Esophagus (tissue), 2 donors: ENCODE measurements around the gene SCN3B. TPM values are rescaled to one million over a fixed set of nuclear protein-coding genes. Genes with fewer than 3 reads are reported as not detected.

Source experiments
- H3K27ac ChIP-seq, 2 donors: one replicate each; pipeline ENCODE4 v1.5.1; 2013; ENCODE audit warnings: low read depth in 2 of 2, mild to moderate bottlenecking in 2 of 2, inconsistent platforms in 1 of 2, low read length in 1 of 2, moderate library complexity in 1 of 2
- H3K27me3 ChIP-seq, 2 donors: one replicate each; pipeline ENCODE4 v1.6.1; 2013; ENCODE audit warnings: low read length in 2 of 2, control low read depth in 1 of 2, mild to moderate bottlenecking in 1 of 2; ENCODE audit not compliant: insufficient read depth in 2 of 2, control insufficient read depth in 1 of 2
- H3K36me3 ChIP-seq, 2 donors: one replicate each; pipeline ENCODE4 v1.6.1; 2013; ENCODE audit warnings: low read length in 1 of 2; ENCODE audit not compliant: control insufficient read depth in 2 of 2, insufficient read depth in 2 of 2
- H3K4me1 ChIP-seq, 2 donors: one replicate each; pipeline ENCODE4 v1.6.1; 2013; ENCODE audit warnings: low read length in 1 of 2; ENCODE audit not compliant: control insufficient read depth in 2 of 2, insufficient read depth in 2 of 2
- H3K4me3 ChIP-seq, 2 donors: one replicate each; pipeline ENCODE4 v1.5.1; 2013; ENCODE audit warnings: low read length in 2 of 2, mild to moderate bottlenecking in 2 of 2, low read depth in 1 of 2, moderate library complexity in 1 of 2
- H3K9me3 ChIP-seq, 2 donors: one replicate each; pipeline ENCODE4 v1.6.1; 2013; ENCODE audit warnings: mild to moderate bottlenecking in 2 of 2, low read depth in 1 of 2, low read length in 1 of 2, moderate library complexity in 1 of 2; ENCODE audit not compliant: control insufficient read depth in 2 of 2, insufficient read depth in 1 of 2
- WGBS, 2 donors: extraction: QIAGEN DNeasy Blood & Tissue Kit; methylation state at CpG; one replicate each; pipeline ENCODE4 v1.1.7; 2013; 5-methylcytosine and 5-hydroxymethylcytosine counted together
- polyA plus RNA-seq, 2 donors: library from polyadenylated mRNA; stranded (reverse); fragments of 200-250 nt; gene quantifications; one replicate each; pipeline ENCODE4 v1.2.3, GENCODE V29; 2013
- donor health status: healthy with polysubstance abuse.
- donor health status: Bipolar disorder and iron deficiency.

The SCN3B gene, protein sequence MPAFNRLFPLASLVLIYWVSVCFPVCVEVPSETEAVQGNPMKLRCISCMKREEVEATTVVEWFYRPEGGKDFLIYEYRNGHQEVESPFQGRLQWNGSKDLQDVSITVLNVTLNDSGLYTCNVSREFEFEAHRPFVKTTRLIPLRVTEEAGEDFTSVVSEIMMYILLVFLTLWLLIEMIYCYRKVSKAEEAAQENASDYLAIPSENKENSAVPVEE
- polyA plus RNA-seq = under 1 TPM; 0.16 to 0.29 TPM

DNA sequence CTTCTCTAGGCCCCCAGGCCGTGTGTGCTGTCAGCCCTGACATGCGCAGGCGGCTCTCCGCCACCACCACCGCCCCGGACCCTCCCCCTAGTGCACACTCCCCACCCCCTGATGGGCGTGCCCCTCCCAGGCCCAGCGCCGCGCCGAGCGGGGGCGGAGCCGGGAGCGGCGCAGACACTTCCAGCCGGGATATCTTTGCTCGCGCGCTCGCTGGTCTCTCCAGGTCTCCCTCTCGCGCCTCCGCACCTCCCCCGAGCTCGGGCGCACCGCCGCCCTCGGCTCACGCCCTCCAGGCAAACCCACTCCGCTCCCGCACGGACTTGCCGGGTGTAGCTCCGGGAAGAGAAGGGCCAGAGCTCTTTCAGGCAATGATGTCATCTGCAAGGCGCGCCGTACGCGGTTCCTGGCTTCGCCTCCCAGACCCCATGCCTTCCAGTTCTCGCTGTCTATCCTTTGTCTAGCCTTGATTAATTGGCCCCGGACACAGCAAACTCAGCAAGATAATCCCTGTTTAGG lies at the start of gene SCN3B:
Gene SCN3B, minus strand, starts transcription at position 59 of the 516 bp plus-strand sequence. CDS start 823 bp downstream, outside the sequence.
- Histone ChIP-seq H3K36me3 (no peaks in the 10 kb centered on the region), H3K27ac (peak within 1 kb of the TSS in 1 of 2 donors; percentile 27), H3K4me3 (peak within 1 kb of the TSS; percentile 54 to 55), H3K9me3 (no peaks in the 10 kb centered on the region), H3K4me1 (peaks cover 8 to 10% of the 10 kb centered on the region in 2 donors), H3K27me3 (peaks cover 0 to 12% of the 10 kb centered on the region in 2 donors)
- 1 to 2% methylated on average over 35 to 44 of the region's 44 CpGs for WGBS, 2 donors

DNA sequence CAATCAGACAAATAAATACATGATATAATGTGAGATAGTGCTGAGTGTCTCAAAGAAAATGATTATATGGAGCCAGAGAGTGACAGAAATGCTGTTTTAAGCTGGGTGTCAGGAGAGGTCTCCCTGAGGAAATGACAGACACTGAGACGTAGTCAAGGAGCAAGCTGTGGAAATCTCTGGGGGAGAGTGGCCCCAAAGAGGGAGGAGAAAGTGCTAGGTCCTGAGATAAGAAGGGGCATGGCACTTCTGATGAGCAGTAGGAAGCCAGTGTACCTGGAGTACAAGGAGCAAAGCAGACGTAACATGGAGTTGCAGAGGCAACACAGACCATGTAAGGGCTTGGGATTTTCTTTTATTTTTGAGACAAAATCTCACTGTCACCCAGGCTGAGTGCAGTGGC lies 48.3 kb upstream of the SCN3B start:
- no peak overlapping the region for H3K27ac ChIP-seq
- WGBS, 2 donors = 70 to 71% methylated on average over 2 of the region's 2 CpGs
- H3K36me3 ChIP-seq = no peaks in the 10 kb centered on the region

DNA sequence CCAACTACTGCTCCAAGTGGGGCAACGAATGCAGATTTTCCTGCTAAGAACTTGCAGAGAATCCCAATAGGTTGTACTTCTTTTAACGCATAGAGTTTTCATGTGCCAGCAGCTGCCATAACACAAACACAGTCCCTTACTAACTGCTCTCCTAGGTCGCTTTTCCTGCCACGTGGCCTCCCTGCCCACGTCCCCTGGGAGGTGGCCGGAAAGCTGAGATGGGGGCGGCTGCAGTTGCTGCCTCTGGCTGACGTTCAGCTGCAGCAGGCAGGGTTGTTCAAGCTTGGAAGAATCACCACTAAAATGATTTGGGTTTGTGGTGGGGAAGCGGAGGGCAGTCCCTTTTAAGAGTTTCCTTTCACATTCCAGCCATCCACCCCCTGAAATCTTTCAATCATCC lies 47.7 kb upstream of the SCN3B start:
- no peaks in the 10 kb centered on the region for H3K4me1 ChIP-seq
- WGBS, 2 donors = 58 to 64% methylated on average over 9 of the region's 9 CpGs
- no peaks in the 10 kb centered on the region for H3K9me3 ChIP-seq
- H3K4me3 ChIP-seq = no peak overlapping the region
- H3K36me3 ChIP-seq = no peaks in the 10 kb centered on the region
- no peak overlapping the region for H3K27ac ChIP-seq
- H3K27me3 ChIP-seq = no peaks in the 10 kb centered on the region

More for the DNA sequence above, 48.3 kb upstream of the SCN3B start:
- Histone ChIP-seq H3K4me3 (no peak overlapping the region), H3K27me3 (no peaks in the 10 kb centered on the region), H3K4me1 (no peaks in the 10 kb centered on the region), H3K9me3 (no peaks in the 10 kb centered on the region)

DNA sequence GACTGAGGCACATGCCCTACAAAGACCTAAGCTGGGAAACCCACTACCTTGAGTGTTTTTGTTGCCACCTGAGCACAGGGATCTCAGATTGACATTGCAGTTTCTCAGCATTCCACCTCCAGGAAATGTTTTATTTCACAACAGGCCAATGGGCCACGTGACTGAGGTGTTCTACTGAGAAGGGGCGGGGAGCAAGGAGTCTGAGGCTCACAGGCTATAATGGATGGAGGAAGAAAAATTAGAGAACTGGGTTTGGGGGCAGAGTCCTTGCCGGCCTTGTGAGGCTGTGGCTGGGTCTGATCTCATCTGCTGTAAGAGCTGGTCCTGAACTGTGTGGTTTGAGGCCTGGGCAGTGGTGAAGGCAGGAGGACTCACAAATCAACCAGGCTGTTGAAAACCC lies 46.3 kb upstream of the SCN3B start:
- Histone ChIP-seq H3K27me3 (no peaks in the 10 kb centered on the region), H3K4me1 (no peaks in the 10 kb centered on the region), H3K27ac (no peak overlapping the region), H3K36me3 (no peaks in the 10 kb centered on the region), H3K9me3 (no peaks in the 10 kb centered on the region), H3K4me3 (no peak overlapping the region)
- 66 to 76% methylated on average over 3 of the region's 3 CpGs for WGBS, 2 donors

DNA sequence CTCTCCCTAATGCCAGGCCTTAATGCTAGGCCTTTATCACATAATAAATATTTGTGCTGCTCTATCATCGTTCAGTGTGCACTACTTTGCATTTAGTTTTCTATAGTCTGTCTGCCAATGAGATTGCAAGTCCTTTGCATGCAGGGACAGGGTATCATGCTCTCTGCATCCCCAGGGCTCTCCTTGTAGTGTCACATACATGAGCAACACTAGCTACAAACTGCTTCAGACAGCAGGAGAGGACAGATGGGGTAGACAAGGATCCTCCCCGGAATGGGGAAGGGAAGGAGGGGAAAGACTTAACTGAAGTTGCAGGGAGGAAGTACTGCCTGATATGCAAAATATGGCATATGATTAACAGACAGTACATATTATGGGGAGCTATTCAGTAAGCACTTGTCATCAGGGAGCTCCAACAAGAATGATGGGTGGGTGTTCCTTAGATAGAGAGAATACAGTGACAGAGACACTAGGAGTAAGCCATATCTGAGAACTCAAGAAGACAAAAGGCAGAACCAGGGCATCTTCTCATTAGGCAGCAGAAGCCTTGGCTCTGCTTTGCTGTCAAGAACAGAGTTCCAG lies 44.2 kb upstream of the SCN3B start:
- H3K36me3 ChIP-seq = no peaks in the 10 kb centered on the region
- H3K9me3 ChIP-seq = no peaks in the 10 kb centered on the region
- no peak overlapping the region for H3K27ac ChIP-seq
- H3K4me1 ChIP-seq = no peaks in the 10 kb centered on the region
- no peak overlapping the region for H3K4me3 ChIP-seq
- no peaks in the 10 kb centered on the region for H3K27me3 ChIP-seq
- 45 to 57% methylated on average over 2 of the region's 2 CpGs for WGBS, 2 donors

DNA sequence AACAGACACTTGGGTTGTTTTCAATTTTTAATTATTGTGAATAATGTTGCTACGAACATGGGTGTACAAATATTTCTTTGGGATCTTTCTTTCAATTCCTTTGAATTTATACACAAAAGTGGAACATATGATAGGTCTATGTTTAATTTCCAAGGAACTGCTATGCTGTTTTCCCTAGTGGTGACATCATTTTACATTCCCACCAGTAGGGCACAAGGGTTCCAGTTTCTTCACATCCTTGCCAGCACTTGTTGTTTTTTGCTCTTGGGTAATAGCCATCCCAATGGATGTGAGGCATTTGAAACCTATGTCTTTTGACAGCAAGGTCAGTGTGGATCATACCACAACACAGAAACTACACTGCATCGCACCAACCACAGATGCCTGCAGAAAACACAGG lies 41.8 kb upstream of the SCN3B start:
- H3K27ac ChIP-seq = no peak overlapping the region
- no peak overlapping the region for H3K4me3 ChIP-seq
- no peaks in the 10 kb centered on the region for H3K36me3 ChIP-seq
- WGBS, 2 donors = 55 to 89% methylated on average over 2 of the region's 2 CpGs
- no peaks in the 10 kb centered on the region for H3K9me3 ChIP-seq
- no peaks in the 10 kb centered on the region for H3K4me1 ChIP-seq
- no peaks in the 10 kb centered on the region for H3K27me3 ChIP-seq

DNA sequence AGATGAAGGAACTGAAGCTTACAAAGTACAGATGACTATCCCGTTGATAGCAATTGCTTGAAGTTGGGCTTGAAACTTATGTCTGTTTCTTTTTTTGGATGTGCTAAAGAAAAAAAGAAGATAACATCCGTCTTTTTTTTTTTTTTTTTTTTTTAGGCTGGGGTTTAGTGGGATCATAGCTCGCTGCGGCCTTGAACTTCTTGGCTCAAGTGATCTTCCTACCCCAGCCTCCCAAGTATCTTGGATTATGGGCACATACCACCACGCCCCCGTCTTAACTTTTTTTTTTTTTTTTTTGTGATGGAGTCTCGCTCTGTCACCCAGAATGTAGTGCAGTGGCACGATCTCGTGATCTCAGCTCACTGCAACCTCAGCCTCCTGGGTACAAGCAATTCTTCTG lies 40.8 kb upstream of the SCN3B start:
- H3K9me3 ChIP-seq = no peaks in the 10 kb centered on the region
- no peaks in the 10 kb centered on the region for H3K36me3 ChIP-seq
- no peaks in the 10 kb centered on the region for H3K27me3 ChIP-seq
- 89 to 91% methylated on average over 9 of the region's 9 CpGs for WGBS, 2 donors
- H3K27ac ChIP-seq = no peak overlapping the region
- no peaks in the 10 kb centered on the region for H3K4me1 ChIP-seq
- no peak overlapping the region for H3K4me3 ChIP-seq

DNA sequence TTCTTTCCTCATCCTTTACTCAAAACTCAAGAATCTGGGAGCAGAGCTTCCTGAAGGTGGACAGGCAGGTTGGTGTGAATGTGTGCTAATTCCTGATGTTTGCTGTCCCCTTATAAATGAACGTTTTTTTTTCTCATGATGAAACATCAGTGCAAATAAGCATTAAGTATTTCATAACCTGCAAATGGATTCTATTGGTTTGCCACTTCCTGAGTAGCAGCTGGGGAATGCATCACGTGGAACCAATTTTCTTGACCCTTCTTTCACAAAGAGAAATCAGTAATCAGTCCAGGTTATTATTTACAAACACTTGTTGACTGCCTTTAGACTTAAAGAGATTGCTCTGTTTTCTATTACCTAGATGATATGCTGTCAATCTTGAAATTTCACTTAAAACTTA lies 40.1 kb upstream of the SCN3B start:
- Histone ChIP-seq H3K9me3 (no peaks in the 10 kb centered on the region), H3K4me1 (no peaks in the 10 kb centered on the region), H3K27me3 (no peaks in the 10 kb centered on the region), H3K36me3 (no peaks in the 10 kb centered on the region), H3K27ac (no peak overlapping the region), H3K4me3 (no peak overlapping the region)
- 44 to 49% methylated on average over 2 of the region's 2 CpGs for WGBS, 2 donors

DNA sequence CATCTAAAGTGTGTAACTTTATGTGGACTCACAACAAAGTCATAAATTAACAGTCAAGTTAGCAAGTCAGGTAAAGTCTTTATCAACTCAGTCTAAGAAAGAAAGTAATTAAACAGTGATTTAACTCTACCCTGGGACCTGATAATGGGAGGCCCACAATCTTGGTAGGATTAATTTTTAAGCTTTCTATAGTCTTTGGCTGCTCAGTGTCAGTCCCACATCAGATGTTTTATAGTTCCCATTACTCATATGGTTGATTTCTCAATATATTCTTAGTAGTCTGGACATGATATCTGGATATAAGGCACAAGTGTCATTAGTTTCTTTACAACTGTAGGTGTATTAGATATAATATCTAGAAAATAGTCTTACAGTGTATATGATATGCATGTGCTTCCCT lies 38.5 kb upstream of the SCN3B start:
- H3K27ac ChIP-seq = no peak overlapping the region

DNA sequence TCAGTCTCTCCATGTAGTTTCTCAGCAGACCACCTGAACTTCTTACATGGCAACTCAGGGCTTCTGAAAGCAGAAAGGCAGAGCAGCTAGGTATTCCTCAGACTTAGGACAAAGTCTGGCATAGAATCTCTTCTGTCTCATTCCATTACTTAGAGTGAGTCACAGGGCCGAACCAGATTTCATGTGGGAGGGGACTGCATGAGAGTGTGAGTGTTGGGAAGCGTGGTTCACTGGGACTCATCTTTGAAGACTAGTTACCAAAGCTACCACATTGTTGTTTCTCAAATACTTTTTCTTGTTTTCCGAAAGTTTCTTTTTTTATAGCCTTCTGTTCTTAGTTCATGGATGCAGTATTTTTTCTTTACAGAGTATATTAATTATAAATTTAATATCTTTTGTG lies 36.1 kb upstream of the SCN3B start:
- Histone ChIP-seq H3K9me3 (no peaks in the 10 kb centered on the region), H3K4me1 (no peaks in the 10 kb centered on the region), H3K27me3 (no peaks in the 10 kb centered on the region), H3K4me3 (no peak overlapping the region), H3K27ac (no peak overlapping the region), H3K36me3 (no peaks in the 10 kb centered on the region)
- WGBS, 2 donors = 57 to 58% methylated on average over 3 of the region's 3 CpGs

More for the DNA sequence above, 38.5 kb upstream of the SCN3B start:
- H3K36me3 ChIP-seq = no peaks in the 10 kb centered on the region
- H3K27me3 ChIP-seq = no peaks in the 10 kb centered on the region
- no peaks in the 10 kb centered on the region for H3K4me1 ChIP-seq
- H3K9me3 ChIP-seq = no peaks in the 10 kb centered on the region
- no peak overlapping the region for H3K4me3 ChIP-seq
